ENCODE data around the gene KBTBD2. TPM values are rescaled to one million over a fixed set of nuclear protein-coding genes. Genes with fewer than 3 reads are reported as not detected.

KBTBD2 gene
- total and polyA plus RNA-seq, 2 experiments from 2014 or later = 11.6 to 34.9 TPM

GRCh38 chr7:32870298-32870697 lies 21.3 kb downstream of the KBTBD2 start:
- H3K27me3 ChIP-seq (ENCODE audit: insufficient read depth) = no peaks in the 10 kb centered on the region
- no peak for TF ChIP-seq ZNF462 (CRISPR knock-in tag; IDR thresholded peaks at IDR 0.05)
- TF ChIP-seq POLR2AphosphoS5 (IDR thresholded peaks at IDR 0.05; ENCODE audit: low read depth) = no peak
- no peak for TF ChIP-seq ETS1 (IDR thresholded peaks at IDR 0.05)
- TF ChIP-seq ZNF331 (CRISPR knock-in tag; IDR thresholded peaks at IDR 0.05; ENCODE audit: low read depth) = no peak
- TF ChIP-seq CTCF (conservative IDR thresholded peaks at IDR 0.05; ENCODE audit: low read depth in 2 of 2) = no peak
- TF ChIP-seq CREB1 (CRISPR knock-in tag; IDR thresholded peaks at IDR 0.05; ENCODE audit: low read depth) = no peak
- no peak for TF ChIP-seq ZNF114 (CRISPR knock-in tag; IDR thresholded peaks at IDR 0.05)
- no peak for TF ChIP-seq REST (IDR thresholded peaks at IDR 0.05; ENCODE audit: unreplicated experiment)
- TF ChIP-seq EZH2phosphoT487 (IDR thresholded peaks at IDR 0.05; ENCODE audit: unreplicated experiment) = no peak
- no peak for TF ChIP-seq NANOG (IDR thresholded peaks at IDR 0.05; ENCODE audit: borderline replicate concordance)
- no peak for TF ChIP-seq EZH2 (IDR thresholded peaks at IDR 0.05; ENCODE audit: low read depth, unreplicated experiment)
- TF ChIP-seq STAT1 (IDR thresholded peaks at IDR 0.05; ENCODE audit: unreplicated experiment) = no peak
- TF ChIP-seq JUNB (IDR thresholded peaks at IDR 0.05; ENCODE audit: unreplicated experiment) = no peak
- H3K4me1 Mint-ChIP-seq = peaks cover 2% of the 10 kb centered on the region; the same call in 1 of the 3 replicates
- H3K79me2 ChIP-seq (replicated peaks; ENCODE audit: insufficient read depth) = peaks cover 5% of the 10 kb centered on the region; the same call in 1 of the 2 replicates
- peaks cover 83% of the 10 kb centered on the region for H3K36me3 Mint-ChIP-seq (ENCODE audit: low read depth)
- no peak overlapping the region for H3K4me2 ChIP-seq
- ATAC-seq = no peak
- H3K9me2 ChIP-seq (ENCODE audit: insufficient read depth) = no peaks in the 10 kb centered on the region
- no peak for DNase-seq (ENCODE audit: low spot score)
- no peak overlapping the region for H3K4me3 Mint-ChIP-seq
- H3F3A ChIP-seq (replicated peaks; ENCODE audit: low read depth) = no peaks in the 10 kb centered on the region
- peaks cover 9% of the 10 kb centered on the region; the same call in 1 of the 2 replicates for H4K20me1 ChIP-seq (replicated peaks; ENCODE audit: insufficient read depth)
- no peak overlapping the region for H3K27ac ChIP-seq (ENCODE audit: low read depth)
- H3K9me3 Mint-ChIP-seq = peaks cover 21% of the 10 kb centered on the region
- H3K27ac Mint-ChIP-seq = no peak overlapping the region
- no peak overlapping the region for H3K4me3 ChIP-seq
- H2AFZ ChIP-seq = no peak overlapping the region
- H3K27me3 Mint-ChIP-seq (ENCODE audit: insufficient read depth, low read depth, poor library complexity) = peaks cover 2% of the 10 kb centered on the region
- H3K4me1 ChIP-seq (ENCODE audit: insufficient read depth) = no peaks in the 10 kb centered on the region; the same call in 1 of the 2 replicates
- H3K36me3 ChIP-seq (ENCODE audit: insufficient read depth) = peaks cover 25% of the 10 kb centered on the region
